ENCODE data around the gene PTGR2.
"Not testable (repeated sequence)": the region's sequence is repeated elsewhere in the genome, so short reads cannot be mapped to it uniquely, and the experiment has no call there.

PTGR2 gene

DNA sequence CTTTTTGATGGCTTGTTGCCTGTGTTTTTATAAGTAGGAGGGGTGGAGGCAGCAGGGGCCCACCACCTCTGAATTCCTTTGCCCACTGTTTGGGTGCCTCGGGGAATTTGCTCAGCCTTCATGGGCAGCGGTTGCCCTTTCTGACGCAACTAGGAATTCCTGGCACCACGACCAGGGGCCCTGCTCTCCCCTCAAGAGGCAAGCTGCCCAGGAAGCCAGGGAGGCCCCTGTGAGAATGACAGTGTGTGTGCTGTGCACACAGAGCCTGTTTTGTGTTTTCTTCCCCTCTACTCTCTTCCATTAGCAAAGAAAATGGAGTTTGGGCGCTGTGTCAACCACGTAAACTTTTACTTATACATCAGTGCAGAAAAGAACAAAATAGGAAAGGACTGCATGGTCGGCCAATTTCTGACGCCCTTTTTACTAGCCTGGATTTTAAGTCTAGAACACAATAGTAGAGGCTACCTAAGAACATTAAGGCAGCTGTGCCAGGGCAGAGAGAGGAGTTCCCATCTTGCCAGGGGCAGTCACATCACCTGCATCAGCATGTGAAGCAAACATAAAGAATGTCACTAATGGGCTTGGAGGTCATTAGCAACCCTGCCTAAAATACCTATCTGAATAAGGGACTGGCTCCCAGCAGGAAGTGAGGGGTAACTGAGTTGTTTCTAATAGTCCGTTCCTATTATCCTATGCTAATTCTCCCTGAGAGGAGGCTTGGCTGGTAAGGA is 17.9 kb upstream of the PTGR2 start:
- DNase-seq = no peak

DNA sequence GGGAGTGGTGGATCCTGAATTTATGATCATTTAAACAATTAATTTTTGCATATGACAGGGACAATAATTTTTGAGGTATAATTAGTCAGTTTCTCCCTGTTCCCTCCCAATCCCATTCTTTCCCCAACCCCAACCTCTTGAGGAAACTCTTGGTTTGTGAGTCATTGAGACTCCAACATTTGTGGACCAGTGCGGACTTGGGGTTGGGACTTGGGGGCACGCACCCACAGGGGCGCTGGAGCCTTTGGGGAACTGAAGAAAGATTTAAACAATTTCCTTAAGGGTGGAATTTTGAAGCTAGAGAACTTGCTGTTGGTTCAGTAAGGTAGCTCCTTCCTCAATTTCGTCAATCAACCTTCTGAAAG is 17.4 kb upstream of the PTGR2 start:
- DNase-seq = no peak

DNA sequence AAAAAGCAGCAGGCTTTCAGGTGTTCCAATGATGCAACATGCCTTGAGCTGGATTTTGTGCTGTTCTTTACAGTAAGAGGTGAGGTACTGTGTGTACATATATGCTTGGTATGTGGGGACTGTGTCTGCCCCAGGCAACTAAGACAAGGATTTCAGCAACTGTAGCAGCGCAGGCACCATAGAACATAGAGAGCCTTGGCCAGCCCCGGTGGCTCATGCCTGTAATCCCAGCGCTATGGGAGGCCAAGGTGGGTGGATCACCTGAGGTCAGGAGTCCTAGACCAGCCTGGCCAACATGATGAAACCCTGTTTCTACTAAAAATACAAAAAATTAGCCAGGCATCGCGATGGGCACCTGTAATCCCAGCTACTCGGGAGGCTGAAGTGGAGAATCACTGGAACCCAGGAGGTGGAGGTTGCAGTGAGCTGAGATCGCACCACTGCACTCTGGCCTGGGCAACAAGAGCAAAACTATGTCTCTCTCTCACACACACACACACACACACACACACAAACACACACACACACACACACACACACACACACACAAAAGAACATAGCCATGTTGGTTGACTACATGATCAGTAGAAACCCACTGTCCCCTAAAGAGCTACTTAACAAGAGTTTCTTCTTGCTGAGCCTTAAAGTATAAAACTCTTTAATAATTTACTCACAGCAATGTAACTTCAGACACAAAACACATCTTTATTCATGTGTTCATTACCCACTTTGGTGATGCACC is 13.2 kb upstream of the PTGR2 start:
- DNase-seq = not testable (repeated sequence)

DNA sequence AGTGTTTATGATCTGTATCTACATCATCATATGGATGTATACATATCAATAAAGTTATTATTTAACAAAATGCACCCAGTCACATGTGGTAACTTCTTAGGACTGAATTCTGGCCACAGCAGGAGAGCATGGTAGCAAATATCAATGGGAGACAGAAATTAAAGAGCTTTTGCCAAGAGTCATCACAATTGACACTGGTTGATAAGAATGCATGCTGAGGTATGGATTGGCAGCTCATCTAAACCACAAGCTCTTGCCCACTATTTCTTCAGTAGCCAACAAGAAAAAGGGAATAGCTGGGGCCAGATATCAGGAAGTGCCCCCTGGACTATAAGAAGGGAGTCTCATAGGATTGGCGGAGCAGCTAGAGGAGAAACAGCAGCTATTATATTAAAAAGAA is 9.4 kb upstream of the PTGR2 start:
- no peak for DNase-seq

DNA sequence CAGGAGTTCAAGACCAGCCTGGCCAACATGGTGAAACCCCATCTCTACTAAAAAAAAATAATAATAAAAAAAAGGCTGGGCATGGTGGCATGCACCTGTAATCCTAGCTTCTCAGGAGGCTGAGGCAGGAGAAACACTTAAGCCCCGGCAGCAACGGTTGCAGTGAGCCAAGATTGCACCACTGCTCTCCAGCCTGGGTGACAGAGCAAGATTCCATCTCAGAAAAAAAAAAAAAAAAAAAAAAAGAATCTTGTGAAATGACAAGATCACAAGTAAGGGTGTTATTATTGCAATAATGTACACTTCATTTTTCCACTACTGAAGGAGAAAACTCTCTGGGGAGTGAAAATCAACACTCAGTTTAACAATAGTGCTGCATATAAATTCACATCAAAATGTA is 8.8 kb upstream of the PTGR2 start:
- no peak for DNase-seq

DNA sequence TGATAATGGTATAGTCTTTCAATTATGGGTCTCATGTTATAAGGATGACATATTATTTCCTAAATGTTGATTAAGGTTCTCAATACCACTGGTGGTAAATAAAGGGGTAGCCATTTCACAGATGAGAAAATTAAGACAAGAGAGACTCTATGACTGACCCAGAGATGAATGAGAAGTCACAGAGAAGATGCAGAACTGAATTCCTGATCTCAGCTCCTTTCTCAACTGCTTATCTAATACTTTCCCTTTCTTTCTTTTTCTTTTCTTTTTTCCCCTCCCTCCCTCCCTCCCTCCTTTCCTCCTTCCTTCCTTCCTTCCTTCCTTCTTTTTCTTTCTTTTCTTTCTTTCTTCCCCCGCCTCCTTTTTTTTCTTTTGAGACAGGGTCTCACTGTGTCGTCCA is 8.3 kb upstream of the PTGR2 start:
- no peak for DNase-seq

DNA sequence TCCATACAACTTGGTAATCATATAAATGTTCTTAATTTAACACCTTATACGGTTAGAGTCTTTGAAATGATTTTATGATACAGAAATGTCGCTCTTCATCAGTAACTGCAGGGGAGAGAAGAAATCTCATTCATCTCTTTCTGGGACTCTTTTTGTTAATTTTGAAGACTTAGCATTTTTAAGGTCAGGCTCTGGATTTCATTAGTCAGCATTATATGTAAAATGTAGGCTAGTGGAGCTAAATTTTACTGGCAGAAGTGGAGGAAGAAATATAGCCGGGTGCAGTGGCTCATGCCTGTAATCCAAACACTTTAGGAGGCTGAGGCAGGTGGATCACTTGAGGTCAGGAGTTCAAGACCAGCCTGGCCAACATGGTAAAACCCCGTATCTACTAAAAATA is 4.7 kb upstream of the PTGR2 start:
- DNase-seq = no peak

DNA sequence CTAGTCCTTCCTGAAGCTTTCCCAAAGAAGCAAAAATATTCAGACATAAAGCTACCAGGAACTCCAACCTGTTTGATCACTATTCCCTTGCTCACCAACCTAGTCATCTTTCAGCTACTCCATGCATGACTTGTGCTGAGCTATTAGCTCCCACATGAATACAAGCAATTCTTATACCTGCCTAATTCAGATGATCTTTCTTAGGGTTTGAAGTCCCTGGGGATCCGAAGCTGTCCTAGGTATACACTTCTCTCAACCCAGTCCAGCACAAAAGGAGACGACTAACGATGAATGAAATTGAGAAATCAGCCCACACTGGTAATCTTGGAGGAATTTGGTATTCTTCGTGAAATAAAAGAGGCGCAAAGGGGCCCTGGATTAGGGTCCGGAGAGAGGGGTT is 631 bp upstream of the PTGR2 start:
- DNase-seq = no peak

DNA sequence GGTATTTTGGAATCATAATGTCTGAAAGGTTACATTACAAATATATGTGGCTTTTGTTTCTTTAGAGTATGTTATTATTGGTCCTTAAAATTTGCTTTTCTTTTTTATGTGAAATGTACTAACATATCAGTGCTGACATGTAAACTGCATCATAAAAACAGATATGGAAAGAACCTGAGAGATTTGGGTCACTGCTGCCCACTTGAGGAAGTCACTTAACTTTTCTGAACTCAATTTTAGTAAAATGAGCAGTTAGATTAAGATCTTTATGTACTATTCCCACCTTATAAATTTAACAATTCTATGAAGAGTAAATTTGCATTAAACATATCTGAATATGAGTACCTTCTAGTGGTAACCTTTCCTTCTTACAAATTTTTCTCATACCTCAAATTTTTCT is 7.5 kb downstream of the PTGR2 start:
- DNase-seq = no peak

DNA sequence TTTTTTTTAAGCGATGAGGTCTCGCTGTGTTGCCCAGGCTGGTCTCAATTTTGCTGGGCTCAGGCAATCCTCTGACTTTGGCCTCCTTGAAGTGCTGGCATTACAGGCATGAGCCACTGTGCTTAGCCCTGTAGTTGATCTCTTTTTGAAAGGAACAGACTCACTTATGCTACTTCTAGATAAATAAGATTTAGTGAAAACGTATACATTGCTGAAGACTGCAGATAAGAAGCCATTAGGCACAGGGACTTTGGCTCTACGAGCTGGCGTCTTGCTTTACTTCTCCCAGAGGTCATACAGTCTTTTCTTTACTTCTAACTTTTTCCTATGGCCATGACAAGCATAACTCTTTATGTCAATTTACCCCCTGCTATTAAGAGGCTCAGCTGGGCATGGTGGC is 9.4 kb downstream of the PTGR2 start:
- no peak for DNase-seq

DNA sequence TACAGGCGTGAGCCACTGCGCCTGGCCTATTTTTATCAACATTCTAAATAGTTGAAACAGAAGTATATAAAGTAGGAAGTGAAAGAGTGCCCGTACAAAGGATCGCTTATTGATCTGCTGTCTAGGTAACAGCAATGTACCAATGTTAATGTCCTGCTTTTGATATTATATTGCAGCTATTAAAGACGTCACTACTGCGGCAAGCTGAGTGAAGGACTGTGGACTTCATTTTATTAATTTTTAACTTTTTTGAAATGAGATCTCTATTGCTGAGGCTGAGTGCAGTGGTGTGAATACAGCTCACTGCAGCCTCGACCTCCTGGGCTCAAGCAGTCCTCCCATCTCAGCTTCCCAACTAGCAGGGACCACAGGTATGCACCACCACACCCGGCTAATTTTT is 10.8 kb downstream of the PTGR2 start:
- DNase-seq = no peak

DNA sequence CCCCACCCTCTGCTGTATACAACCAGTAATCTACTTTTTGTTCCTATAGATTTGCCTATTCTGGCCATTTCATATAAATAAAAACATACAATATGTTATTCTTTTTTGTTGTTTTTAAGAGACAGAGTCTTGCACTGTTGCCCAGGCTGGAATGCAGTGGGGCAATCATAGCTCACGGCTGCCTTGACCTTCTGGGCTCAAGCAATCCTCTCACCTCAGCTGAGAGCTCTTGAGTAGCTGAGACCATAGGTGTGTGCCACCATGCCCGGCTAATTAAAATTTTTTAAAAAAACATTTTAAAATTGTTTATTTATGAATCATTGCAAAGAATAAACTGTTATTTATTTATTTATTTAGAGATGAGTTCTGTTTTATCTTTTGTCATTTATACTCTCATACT is 11.6 kb downstream of the PTGR2 start:
- no peak for DNase-seq

DNA sequence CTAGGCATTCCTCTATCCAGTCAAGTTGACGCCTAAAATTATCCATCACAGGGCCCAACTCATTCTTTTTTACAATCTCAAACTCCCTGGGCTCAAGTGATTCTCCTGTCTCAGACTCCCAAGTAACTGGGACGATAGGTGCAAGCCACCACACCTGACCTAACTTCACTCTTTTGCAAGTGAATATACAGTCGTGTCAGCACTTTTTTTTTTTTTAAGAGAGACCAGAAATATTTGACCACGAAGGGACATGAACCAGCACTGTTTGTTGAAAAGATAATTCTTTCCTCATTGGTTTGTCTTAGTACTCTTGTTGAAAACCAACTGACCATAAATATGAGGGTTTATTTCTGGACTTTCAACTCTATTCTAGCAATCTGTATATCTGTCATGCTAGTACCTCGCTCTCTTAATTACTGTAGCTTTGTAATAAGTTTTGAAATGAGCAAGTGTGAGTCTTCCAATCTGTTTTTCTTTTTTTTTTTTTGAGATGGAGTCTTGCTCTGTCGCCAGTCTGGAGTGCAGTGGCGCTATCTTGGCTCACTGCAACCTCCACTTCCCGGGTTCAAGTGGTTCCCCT is 14.0 kb downstream of the PTGR2 start:
- no peak for DNase-seq

DNA sequence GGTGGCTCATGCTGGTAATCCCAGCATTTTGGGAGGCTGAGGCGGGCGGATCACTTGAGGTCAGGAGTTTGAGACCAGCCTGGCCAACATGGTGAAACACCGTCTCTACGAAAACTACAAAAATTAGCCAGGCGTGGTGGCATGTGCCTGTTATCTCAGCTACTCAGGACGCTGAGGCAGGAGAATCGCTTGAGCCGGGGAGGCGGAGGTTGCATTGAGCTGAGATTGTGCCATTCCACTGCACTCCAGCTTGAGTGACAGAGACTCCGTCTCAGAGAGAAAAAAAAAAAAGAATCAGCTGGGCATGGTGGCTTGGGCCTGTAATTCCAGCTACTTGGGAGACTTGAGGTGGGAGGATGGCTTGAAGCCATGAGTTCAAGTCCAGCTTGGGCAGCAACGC is 18.1 kb downstream of the PTGR2 start:
- not testable (repeated sequence) for DNase-seq

DNA sequence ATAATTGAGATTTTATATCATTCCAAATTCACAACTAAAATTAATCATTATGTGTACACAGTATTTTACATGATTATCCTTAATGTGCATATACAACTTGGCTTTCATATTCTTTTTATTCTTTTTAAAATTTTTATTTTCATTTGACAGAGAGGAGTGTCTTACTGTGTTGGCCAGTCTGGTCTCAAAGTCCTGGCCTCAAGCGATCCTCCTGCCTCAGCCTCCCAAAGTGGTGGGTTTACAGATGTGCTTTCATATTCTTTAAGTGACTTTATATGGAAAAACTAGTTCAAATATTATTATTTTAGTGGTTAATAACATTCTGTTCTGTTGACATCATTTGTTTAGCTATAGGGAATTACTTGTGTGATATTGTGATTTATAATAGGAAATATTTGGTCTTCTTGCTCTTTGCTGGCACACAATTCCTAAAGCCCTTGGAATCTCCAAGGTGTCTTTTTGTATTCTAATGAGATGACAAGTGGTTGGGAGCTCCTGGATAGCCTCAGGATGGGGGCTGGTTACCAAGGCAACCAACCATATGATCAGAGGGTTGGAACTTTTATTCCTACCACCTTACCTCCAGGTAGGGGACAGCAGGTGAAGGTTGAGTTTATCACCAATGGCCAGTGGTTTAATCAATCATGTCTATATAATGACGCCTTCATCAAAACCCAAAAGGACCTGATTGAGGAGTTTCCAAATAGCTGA is 19.0 kb downstream of the PTGR2 start:
- no peak for DNase-seq

DNA sequence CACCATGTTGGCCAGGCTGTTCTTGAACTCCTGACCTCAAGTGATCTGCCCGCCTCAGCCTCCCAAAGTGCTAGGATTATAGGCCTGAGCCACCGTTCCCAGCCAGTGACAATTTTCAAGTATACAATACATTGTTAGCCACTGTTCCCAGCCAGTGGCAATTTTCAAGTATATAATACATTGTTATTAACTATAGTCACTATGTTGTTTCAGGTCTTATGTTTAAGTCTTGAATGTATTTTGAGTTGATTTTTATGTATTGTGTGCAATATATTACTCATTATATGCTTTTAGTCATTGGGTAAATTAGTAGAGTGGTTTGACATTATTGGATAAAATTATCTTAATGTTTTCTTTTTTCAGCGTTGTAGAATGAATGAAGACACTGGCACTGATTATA is 22.0 kb downstream of the PTGR2 start:
- DNase-seq = no peak

DNA sequence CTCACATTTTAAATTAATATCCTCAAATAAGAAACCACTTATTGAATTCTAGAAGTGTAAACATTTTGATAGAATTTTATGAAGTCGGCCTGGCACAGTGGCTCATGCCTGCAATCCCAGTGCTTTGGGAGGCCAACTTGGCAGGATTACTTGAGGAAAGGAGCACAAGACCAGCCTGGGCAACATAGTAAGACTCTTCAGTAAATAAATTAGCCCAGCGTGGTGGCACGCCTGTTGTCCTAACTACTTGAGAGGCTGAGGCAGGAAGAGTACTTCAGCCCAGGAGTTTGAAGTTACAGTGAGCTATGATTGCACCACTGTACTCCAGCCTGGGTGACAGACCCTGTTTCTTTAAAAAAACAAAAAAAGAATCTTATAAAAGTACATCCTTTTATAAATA is 26.2 kb downstream of the PTGR2 start:
- no peak for DNase-seq

DNA sequence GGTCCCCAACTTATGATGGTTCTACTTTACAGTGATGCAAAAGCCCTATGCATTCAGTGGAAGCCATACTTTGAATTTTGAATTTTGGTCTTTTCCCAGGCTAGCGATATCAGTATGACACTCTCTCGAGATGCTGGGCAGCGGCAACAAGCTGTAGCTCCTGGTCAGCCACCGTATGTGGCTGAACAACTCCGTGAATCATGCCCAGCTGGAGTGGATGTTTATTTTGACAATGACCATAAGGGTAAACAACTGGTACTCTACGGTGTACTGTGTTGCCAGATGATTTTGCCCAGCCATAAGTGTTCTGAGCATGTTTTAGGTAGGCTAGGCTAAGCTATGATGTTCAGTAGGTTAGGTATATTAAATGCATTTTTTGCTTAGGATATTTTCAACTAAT is 26.8 kb downstream of the PTGR2 start:
- no peak for DNase-seq

DNA sequence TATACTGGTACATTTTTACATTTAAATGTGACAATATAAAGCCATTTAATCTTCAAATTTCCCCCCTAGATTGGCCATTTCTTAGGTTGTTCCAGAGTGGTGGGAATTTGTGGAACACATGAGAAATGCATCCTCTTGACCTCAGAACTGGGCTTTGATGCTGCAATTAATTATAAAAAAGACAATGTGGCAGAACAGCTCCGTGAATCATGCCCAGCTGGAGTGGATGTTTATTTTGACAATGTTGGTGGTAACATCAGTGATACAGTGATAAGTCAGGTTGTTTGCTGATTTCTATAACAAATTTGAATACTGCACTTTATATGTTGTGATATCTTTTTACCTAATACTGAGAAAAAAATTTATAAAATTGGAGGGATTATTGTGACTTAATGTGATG is 27.4 kb downstream of the PTGR2 start:
- DNase-seq = no peak

DNA sequence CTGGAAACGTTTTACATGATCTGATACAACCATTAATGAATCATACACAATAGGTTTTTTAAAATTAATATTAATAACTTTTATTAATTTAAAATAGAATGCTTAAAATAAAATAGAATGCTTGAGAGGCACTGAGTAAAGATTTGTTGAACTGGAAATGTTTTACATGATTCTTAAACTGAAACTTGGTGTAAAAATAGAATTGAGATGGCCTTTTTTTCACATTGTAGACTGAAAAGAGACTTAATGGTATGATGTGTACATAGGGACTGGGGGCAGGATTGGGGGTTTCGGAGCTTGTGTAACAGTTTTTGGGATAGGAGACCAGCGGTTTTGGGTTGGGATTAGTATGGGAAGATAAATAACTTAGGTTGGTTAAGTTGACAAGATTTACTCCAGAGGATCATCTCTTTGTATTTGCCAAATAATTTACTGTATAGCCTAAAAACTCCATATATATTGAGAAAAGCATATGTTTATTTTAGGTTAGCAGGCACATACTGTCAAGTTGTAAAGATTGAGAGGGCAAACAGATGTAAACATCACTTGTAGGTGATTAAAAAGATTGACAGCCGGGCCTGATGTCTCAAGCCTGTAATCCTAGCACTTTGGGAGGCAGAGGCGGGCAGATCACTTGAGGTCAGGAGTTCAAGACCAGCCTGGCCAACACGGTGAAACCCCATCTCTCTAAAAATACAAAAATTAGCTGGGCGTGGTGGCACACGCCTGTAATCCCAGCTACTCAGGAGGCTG is 33.0 kb downstream of the PTGR2 start:
- DNase-seq = no peak

DNA sequence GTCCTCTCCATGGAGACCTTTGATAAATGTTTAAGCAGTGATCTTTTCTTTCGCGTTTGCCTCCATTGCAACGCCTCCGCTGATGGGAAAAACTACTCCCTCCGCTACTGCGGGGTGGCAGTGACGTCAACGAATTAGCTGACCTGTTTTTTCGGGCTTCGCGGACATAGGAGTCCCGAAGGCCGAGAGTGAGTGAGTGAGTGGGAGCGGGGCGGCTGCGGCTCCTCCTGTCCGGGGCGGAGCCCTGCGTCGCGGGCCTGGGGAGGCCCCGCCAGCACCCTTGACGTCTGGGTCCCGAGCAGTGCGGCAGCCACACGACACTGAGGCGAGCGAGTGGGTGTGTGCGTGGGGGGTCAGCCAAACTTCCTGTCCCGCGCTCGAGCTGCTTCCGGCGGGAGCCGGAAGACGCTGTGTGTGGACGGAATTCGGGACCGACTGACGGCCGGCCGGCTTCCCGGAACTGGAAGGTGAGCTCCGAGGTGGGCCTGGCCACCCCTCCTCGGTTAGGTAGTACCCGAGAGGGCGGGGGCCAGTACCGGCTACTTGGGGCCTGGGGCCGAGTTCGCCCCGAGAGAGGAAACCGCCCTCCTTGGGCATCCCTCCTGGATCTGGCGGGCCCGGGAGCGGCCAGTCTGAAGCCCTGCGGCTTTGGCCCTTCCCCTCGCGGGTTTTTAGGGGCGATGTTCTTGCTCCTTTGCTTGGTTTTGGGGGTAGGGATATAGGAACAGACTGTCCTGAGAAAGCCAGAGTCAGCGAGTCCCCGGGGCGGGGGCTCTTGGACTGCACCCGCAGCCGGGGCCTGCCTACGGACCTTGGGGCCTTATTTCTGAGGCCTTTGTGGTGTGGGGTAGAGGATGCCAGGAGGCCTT is 35.1 kb downstream of the PTGR2 start, which contains the start of gene ZNF410:
ZNF410 (plus strand) TSS at position 411 of the 869 bp plus-strand sequence. CDS start 5,317 bp downstream, outside the sequence.
- DNase-seq = peak; percentile 67 to 93 (median 90)

DNA sequence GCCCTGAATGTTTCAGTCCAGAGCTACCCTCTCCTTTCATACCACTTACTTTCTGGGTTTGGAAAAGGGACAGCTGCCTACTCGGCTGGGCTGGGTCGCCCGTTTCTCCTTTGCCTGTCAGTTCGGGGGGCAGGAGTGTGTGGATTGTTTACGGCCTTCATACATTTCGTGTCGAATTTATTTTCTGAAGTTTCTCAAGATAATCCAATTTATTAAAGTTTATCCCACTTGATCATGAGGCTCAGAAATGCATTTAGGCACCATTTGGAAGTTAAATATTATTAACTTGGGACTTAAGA is 35.6 kb downstream of the PTGR2 start:
- no peak for DNase-seq

All from T-helper 2 cell (primary cell).